ENCODE results near the gene PPP6R3.

Gene PPP6R3

DNA sequence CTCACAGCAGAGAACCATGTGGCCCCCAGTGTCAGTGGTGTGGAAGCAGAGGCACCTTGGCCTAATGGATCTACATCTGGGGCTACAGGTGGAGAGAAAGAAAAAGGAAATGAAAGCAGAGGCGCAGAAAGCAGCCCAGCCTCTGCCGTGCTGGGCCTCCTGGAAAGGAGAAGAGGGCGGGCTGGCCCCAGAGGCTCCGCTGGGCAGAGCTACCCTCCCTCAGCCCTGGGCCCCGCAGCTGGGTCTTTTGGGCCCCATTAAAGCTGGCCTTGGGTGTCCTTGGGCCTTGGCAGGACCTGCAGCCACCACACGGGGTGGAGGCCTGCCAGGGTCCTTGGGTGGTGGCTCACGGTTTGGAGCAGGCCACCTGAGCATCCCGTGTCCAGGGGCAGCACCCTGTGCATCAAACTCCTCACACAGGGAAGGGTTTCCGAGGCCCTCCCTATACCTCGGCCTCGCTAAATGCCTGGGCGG, 192.2 kb downstream of the PPP6R3 start:
- no peak for DNase-seq (ENCODE audit: low read depth)

DNA sequence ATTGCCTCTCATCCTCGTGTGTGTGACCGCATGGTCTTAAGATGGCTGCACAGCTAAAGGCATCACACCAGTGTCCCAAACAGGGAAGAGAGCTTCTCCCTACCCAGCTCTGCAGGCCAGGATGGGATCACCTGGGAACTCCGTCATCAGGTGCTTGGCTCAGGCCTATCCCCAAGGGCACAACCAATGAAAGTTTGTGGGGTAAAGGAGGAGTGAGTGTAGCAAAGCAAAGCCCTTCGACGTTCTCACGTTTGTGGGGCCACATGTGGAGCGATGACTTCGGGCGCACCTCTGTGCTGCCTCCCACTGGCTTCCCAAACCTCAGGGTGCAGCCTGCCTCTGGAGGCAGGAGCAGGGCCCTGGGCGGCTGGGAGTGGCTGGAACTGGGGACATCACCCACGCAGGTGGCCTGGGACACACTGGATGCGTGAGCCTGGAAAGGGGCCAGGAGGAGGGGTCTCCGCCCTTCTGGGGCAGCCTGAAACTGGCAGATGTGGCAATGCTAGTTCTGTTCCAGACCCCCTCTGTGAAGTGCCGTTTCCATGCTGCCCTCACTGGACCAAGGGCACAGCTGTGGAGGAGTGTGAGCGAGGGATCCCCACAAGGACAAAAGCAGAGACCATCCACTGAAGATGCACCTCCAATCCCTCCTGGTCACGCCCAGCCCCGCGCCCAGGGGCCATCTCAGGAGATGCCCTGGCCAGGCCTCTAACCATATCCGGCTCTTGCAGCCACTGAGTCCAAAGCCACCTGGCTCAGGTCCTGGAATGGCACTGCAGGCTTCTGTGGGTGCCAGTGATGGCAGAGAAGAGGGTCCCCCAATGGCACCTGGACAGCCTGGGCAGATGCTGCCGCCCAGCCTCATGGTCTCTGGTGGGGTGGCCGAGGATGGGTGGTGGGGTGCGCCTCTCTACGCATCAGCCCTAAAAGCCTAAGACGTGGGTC, 193.2 kb downstream of the PPP6R3 start:
- DNase-seq (ENCODE audit: low read depth): no peak

DNA sequence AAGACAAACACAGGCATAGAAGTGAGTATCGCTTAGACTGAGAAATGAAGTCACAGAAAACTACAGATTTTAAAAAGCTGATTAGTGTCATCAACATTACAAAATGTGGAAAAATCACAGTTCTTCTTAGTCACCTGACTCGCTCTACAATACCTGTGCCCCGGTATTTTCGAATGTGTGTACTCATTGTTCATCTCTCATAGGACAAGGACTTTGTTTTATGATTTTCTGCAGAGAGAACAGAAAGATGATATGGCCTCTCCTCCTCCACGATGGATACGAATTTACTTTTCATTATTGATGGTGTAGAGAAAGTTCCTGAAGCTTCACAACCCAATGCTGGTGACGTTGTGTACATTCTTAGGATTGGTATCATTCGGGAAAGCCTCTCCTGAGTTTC, 194.4 kb downstream of the PPP6R3 start:
- DNase-seq (ENCODE audit: low read depth): no peak

DNA sequence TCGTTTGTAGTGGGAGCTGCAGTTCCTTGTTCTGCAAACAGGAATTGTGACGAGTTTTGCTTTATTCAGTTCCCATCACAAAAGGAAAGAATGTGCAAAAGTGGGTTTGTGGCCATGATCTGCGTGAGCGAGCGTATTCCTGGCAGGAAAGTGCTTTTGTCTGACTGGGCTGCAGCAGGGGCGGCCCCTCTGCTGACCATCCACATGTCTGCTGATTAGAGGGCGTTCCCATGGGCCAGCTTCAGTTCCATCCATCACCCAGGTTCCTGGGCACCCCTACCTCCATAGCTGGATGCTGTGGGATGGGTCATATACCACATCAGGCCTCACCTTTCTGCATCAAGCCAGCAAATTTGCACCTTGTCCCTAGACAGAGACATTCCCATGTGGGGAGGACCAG, 194.9 kb downstream of the PPP6R3 start:
- no peak for DNase-seq (ENCODE audit: low read depth)

DNA sequence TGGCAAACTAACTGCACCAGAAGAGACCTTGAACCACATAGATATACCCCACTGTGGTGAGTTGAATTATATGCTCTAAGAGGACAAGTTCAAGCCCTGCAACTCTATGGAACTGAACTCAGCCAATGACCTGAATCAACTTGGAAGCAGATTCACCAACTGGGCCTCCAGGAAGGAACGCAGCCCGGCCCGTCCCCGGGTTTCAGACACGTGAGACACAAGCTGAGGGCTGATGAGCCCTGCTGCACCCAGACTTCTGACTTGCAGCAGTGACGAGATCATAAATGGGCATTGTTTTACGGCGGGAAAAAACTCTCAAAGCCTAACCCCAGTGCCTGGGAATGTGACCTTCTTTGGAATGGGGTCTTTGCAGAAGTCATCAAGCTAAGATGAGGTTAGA, 195.3 kb downstream of the PPP6R3 start:
- no peak for DNase-seq (ENCODE audit: low read depth)

DNA sequence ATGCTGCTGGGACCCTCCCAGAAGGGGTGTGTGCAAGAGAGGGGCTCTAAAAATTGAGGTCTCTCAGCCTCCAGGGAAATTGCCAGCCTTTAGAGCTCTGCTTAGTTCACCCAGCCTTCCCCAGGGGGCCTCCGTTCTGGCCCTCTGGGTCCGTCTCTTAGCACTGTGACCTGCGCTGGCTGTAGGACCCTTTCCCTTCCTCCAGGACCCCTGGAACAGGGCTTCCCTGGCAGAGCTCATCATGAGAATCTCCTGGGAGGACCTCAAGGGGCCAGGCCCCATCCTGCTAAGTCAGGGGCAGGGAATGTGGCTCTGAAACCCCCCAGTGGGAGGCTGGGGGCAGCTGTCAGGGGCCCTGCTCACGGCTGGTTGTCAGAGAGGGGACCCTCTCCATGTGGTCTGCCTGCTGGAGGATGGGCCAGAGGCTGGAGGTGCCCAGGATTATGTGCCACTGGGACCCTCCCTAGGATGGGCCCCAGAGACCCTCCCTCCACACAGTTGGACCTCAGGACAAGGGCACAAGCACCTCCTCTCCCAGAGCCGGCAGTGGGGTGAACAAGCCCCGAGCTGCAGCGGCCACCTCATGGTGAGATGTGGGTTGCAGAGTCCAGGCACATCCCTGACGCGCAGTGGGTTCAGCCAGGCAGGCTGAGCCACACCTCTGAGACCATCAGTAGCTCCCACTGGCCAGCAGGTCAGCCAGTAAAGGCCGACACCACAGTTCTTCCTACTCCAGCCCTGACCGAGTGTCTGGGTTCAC, 196.6 kb downstream of the PPP6R3 start:
- no peak for DNase-seq (ENCODE audit: low read depth)

DNA sequence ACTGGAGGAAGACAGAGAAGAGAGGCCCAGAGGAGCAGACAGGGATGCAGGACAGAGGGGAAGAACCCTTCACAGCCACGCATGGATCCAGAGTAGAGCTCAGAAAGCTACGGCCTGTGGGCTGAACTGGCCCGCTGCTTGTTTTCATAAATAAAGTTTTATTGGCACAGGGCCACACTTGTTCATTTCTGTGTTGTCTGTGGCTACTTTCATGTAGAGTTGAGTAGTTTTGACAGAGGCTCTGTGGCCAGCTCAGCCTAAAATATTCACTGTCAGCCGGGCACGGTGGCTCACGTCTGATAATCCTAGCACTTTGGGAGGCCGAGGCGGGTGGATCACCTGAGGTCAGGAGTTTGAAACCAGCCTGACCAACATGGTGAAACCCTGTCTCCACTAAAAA, 197.5 kb downstream of the PPP6R3 start:
- DNase-seq (ENCODE audit: low read depth): no peak

DNA sequence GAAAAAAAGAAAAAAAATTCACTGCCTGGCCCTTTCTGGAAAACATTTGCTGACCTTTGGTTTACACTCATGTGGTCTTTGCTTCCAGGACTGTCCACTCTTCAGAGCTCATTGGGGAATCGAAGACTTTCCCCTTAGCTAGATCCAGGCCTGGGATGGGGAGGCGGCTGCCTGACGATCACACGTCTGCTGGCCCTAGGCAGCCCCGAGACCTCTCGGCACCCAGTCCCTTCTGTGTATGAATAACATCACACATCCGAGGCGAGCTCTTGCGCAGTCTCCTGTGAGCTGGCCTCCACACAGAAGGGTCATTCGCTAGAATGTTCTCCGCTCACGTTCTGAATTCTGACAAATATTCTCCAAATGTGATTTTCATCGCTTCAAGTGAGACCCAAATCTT, 198.1 kb downstream of the PPP6R3 start:
- no peak for DNase-seq (ENCODE audit: low read depth)

DNA sequence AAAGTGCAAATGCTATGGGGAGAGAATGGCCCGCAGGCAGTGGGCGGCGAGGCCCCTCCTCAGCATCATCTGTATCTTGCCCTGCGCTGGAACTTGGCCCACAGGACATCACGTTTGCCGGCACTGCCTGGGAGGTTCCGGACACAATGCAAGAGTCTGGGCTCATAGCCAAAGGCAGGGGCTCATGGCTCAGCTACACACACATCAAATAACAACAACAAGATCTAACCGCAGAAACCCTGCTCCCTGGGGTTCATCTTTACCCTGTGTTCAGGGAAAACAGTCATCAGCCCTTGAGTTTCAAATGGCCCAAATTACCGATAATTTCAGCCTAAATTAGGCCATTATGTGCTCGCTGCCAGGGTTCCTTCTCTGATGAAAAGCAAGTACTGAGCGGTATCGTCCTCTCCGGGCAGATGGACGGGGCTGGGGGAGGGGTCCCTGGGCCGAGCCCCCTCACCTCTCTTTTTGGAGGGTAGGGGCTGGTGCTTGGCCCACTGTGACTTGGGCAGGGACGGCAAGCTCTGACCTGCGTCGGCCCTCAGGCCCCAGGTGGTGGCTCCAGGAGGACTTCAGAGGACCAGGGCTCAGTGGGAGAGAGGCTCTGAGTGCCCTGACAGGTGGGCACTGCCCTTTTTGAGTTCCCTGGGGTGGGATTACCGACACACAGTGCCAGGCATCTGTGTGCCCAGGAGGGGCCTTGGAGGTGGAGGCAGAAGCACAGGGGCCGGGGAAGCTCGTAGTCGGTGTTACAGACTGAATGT, 198.8 kb downstream of the PPP6R3 start:
- DNase-seq (ENCODE audit: low read depth): no peak

DNA sequence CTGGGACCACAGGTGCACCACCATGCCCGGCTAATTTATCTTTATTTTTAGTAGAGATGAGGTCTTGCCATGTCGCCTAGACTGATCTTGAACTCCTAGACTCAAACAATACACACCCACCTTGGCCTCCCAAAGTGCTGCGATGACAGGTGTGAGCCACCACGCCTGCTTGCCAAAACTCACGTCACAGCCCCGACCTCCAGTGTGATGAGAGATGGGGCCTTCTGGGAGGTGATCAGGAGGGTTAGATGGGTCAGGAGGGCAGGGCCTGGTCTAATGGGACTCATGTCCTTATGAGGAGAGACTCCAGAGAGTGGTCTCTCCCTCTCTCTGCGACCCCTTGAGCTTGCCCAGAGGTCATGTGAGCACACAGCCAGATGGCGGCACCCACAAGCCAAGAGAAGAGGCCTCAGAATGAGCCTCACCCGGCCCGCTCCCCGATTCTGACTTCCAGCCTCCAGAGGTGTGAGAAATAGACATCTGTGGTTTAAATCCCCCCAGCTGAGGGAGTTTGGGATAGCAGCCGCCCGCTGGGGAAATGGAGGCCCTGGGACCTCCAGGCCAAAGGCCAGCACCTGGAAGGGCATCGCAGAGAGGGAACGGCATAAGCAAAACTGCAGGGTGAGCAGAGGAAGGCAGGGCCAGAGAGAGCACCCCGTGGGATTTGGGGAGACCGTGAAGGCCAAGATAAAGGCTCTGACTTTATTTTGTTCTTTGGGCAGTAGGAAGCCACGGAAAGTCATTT, 199.7 kb downstream of the PPP6R3 start:
- no peak for DNase-seq (ENCODE audit: low read depth)

DNA sequence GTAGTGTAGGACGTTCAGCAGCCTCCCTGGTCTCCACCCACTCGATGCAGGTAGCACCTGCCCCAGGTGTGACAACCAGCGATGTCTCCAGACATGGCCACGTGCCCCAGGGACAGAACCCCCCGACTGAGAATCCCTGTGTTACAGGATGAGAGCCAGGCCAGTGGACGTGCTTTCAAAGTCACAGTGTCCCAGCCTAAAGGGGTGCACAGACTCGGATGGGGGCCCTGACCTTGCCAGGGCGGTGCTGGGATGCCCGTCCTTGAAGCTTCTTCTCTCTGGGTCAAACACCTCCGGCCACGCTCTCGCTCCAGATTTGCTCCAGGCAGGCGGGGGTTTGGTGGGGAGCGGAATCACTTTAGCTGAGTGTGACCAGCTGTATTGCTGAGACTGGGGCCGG, 200.5 kb downstream of the PPP6R3 start:
- no peak for DNase-seq (ENCODE audit: low read depth)

DNA sequence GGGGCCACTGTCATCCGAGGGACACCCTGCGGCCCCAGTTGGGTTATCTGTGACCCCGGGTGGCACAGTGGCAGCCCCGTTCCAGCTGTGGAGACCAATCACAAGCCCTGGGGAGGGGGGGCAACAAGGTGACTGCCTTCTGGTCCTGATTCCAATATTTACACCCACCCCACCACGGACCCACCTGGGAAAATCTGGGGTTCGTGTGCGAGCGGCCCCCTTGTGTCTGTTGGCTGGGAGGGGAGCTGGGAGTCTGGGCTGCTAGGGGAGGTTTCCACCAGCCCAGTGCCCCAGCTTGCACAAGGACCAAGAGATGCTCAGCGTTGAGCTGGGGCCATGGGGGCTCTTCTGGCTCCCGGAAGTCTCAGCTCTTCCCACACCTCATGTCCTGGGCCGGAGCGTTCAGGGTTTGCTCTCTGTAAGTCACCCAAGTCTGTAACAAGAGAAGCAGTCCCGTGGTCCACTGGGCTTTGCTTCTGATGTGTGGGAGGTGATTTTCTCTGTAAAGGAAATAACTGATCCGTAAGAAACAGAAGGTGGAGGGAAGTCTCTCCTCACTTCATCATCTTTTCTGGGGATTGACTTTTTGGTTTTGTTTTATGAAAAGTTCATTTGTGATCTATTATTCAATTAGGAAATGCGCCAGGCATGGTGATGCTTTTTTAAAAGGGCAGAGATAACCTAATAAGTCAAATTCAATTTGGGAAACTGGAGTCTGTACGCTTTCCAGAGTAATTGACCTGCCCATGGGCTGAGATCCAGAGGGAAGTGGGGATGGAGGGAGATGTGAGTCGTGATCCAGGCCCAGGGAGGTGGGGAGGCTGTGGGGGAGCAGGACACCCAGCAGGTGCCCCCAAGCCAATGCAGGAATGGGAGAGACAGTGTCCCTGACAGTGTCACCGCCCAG, 201.4 kb downstream of the PPP6R3 start:
- DNase-seq (ENCODE audit: low read depth): no peak

DNA sequence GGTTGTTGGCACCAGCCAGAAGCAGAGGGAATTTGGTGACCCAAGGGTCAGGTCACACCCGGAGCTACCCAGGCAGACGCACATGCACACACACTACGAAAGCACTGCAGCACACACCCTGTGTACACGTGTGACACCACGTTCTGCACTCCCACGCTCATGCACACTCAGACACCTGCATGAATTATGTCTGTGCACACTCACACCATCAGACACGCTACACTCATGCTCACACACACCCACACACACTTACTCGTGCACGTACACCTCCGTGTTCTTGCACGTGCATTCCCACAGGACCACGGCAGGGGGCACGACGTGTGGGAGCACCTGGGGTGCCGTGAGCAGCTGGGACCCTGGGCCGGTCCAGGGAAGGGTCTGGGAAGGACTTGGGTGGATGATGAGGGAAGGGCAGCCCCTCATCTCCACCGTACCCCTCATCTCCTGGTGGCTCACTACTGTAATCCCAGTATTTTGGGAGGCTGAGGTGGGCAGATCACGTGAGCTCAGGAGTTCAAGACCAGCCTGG, 203.0 kb downstream of the PPP6R3 start:
- DNase-seq (ENCODE audit: low read depth): no peak

DNA sequence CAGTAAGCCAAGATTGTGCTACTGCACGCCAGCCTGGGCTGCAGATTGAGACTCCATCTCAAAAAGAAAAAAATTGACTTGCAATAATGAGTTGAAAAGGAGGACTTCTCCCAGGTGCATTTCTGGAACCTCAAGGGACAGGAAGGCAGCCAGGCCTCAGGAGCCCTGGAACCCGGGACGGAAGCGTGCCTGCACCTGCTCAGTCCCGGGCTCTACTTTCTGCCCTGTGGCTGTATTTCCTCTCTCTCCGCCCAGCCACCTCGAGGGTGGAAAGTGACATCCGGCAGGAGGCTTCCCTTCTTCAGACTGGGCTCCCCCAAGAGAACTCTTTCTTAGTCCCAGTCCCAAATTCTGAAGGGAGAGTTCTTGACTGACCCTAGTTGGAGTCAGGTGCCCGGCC, 203.6 kb downstream of the PPP6R3 start:
- DNase-seq (ENCODE audit: low read depth): no peak

DNA sequence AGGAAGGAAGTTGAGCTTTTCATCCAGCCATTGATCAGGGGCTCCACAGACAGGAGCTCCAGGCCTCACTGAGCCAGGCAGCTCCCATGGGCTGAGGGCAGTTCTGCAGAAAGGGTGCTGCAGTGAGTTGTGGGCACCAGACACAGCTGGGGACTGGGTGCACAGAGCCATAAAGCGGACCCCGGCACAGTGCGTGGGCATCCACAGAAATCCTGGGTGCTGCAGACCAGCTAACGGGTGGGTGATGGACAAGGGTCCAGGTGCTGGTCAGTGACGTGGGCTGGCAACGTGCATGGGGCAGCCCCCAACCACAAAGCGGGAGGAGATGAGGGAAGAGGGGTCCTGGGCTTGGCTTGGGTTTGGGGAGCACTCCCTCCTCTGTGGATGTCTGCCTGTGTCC, 204.4 kb downstream of the PPP6R3 start:
- DNase-seq (ENCODE audit: low read depth): no peak
